H9 (cell line): ENCODE results near the gene ATP6V1C2. TPM values are rescaled to one million over a fixed set of nuclear protein-coding genes. Genes with fewer than 3 reads are reported as not detected.

Source experiments
- DNase-seq: peaks from one replicate; pipeline ENCODE4 v3.0.0-alpha.2; 2017
- H2AFZ ChIP-seq: one replicate; pipeline ENCODE4 v1.6.1; 2013; ENCODE audit warnings: mild to moderate bottlenecking, low read length, control low read depth, moderate library complexity
- H2AK5ac ChIP-seq: 2 replicates; pipeline ENCODE4 v1.6.1; 2013; ENCODE audit warnings: low read length, control low read depth, mixed read lengths; ENCODE audit not compliant: insufficient read length
- H2BK120ac ChIP-seq: one replicate; pipeline ENCODE4 v1.6.1; 2013; ENCODE audit warnings: low read depth, mild to moderate bottlenecking, low read length, control low read depth, inconsistent platforms; ENCODE audit not compliant: poor library complexity, severe bottlenecking
- H2BK12ac ChIP-seq: 2 replicates; pipeline ENCODE4 v1.6.1; 2013; ENCODE audit warnings: low read length, control low read depth, mixed read lengths, low read depth; ENCODE audit not compliant: insufficient read length
- H2BK15ac ChIP-seq: 2 replicates; pipeline ENCODE4 v1.6.1; 2013; ENCODE audit warnings: low read depth, low read length, control low read depth
- H2BK20ac ChIP-seq: one replicate; pipeline ENCODE4 v1.6.1; 2013; ENCODE audit warnings: low read depth, mild to moderate bottlenecking, low read length, control low read depth, inconsistent platforms; ENCODE audit not compliant: poor library complexity, severe bottlenecking
- H2BK5ac ChIP-seq: 2 replicates; pipeline ENCODE4 v1.6.1; 2013; ENCODE audit warnings: low read length, control low read depth, mixed read lengths; ENCODE audit not compliant: insufficient read length
- H3K14ac ChIP-seq: 2 replicates; pipeline ENCODE4 v1.6.1; 2013; ENCODE audit warnings: low read length, control low read depth; ENCODE audit not compliant: insufficient read depth
- H3K18ac ChIP-seq: 2 replicates; pipeline ENCODE4 v1.6.1; 2013; ENCODE audit warnings: low read depth, mild to moderate bottlenecking, mixed read lengths, low read length, control low read depth; ENCODE audit not compliant: insufficient read length
- H3K23ac ChIP-seq: 2 replicates; pipeline ENCODE4 v1.6.1; 2013; ENCODE audit warnings: low read length, control low read depth, mixed read lengths, low read depth; ENCODE audit not compliant: insufficient read length
- H3K23me2 ChIP-seq: 2 replicates; pipeline ENCODE4 v1.6.1; 2013; ENCODE audit warnings: low read depth, mild to moderate bottlenecking, mixed read lengths, low read length, control low read depth; ENCODE audit not compliant: insufficient read length, poor library complexity, severe bottlenecking
- H3K27ac ChIP-seq: 2 replicates; pipeline ENCODE4 v1.5.1; 2013; ENCODE audit warnings: low read length, control low read depth, mixed read lengths, low read depth; ENCODE audit not compliant: insufficient read length
- H3K27me3 ChIP-seq: 2 replicates; pipeline ENCODE4 v1.6.1; 2013; ENCODE audit warnings: low read length, control low read depth, inconsistent platforms; ENCODE audit not compliant: insufficient read depth
- H3K4ac ChIP-seq: 2 replicates; pipeline ENCODE4 v1.6.1; 2013; ENCODE audit warnings: low read depth, mild to moderate bottlenecking, control low read depth, inconsistent platforms, low read length, moderate library complexity
- H3K4me1 ChIP-seq: 2 replicates; pipeline ENCODE4 v1.6.1; 2013; ENCODE audit warnings: low read length, control low read depth, inconsistent platforms; ENCODE audit not compliant: insufficient read depth
- H3K4me2 ChIP-seq: 2 replicates; pipeline ENCODE4 v1.6.1; 2013; ENCODE audit warnings: low read length, control low read depth, mixed read lengths; ENCODE audit not compliant: insufficient read length, insufficient read depth
- H3K56ac ChIP-seq: 2 replicates; pipeline ENCODE4 v1.6.1; 2013; ENCODE audit warnings: low read depth, mild to moderate bottlenecking, mixed read lengths, low read length, control low read depth; ENCODE audit not compliant: insufficient read length
- H3K79me1 ChIP-seq: 2 replicates; pipeline ENCODE4 v1.6.1; 2013; ENCODE audit warnings: low read depth, mild to moderate bottlenecking, moderate library complexity, low read length, control low read depth, inconsistent platforms; ENCODE audit not compliant: insufficient read depth, poor library complexity, severe bottlenecking
- H3K79me2 ChIP-seq: 2 replicates; pipeline ENCODE4 v1.6.1; 2013; ENCODE audit warnings: low read length, control low read depth, inconsistent platforms; ENCODE audit not compliant: insufficient read depth
- H3K9ac ChIP-seq: 2 replicates; pipeline ENCODE4 v1.6.1; 2013; ENCODE audit warnings: low read length, control low read depth, mixed read lengths; ENCODE audit not compliant: insufficient read length; ENCODE audit errors: extremely low read depth
- H3K9me3 ChIP-seq: one replicate; pipeline ENCODE4 v1.6.1; 2013; ENCODE audit warnings: low read depth, low read length, inconsistent platforms; ENCODE audit not compliant: control insufficient read depth
- H3T11ph ChIP-seq: one replicate; pipeline ENCODE4 v1.6.1; 2013; ENCODE audit warnings: mild to moderate bottlenecking, low read length, control low read depth, inconsistent platforms
- H4K20me1 ChIP-seq: one replicate; pipeline ENCODE4 v1.6.1; 2013; ENCODE audit not compliant: control insufficient read depth, insufficient read length, insufficient read depth
- H4K5ac ChIP-seq: 2 replicates; pipeline ENCODE4 v1.6.1; 2013; ENCODE audit warnings: low read depth, mild to moderate bottlenecking, mixed read lengths, low read length, control low read depth; ENCODE audit not compliant: insufficient read length
- H4K8ac ChIP-seq: replicated peaks from 2 replicates; pipeline ENCODE4 v1.6.1; 2013; ENCODE audit warnings: low read length, control low read depth, mixed read lengths, low read depth; ENCODE audit not compliant: insufficient read length
- H4K91ac ChIP-seq: 2 replicates; pipeline ENCODE4 v1.6.1; 2013; ENCODE audit warnings: low read depth, mild to moderate bottlenecking, moderate library complexity, mixed read lengths, low read length, control low read depth; ENCODE audit not compliant: insufficient read length
- H3K27ac Mint-ChIP-seq, 3 experiments: 2 replicates in 2 of 3; 3 replicates in 1 of 3; pipeline ENCODE4 v1.8.0; 2020 to 2021; ENCODE audit warnings: mixed read lengths in 3 of 3, mild to moderate bottlenecking in 1 of 3, moderate library complexity in 1 of 3
- H3K27me3 Mint-ChIP-seq: 2 replicates; pipeline ENCODE4 v1.8.0; 2021; ENCODE audit warnings: low read depth, mild to moderate bottlenecking, moderate library complexity, mixed read lengths
- H3K36me3 Mint-ChIP-seq, 3 experiments: 2 replicates in 2 of 3; 3 replicates in 1 of 3; pipeline ENCODE4 v1.8.0; 2020 to 2021; ENCODE audit warnings: low read depth in 3 of 3, mixed read lengths in 3 of 3; ENCODE audit not compliant: insufficient read depth in 1 of 3
- H3K4me1 Mint-ChIP-seq, 2 experiments: 2 replicates each; pipeline ENCODE4 v1.8.0; 2020; ENCODE audit warnings: mixed read lengths in 2 of 2
- H3K4me3 Mint-ChIP-seq, 2 experiments: 2 replicates in 1 of 2; 3 replicates in 1 of 2; pipeline ENCODE4 v1.8.0; 2020 to 2021; ENCODE audit warnings: mild to moderate bottlenecking in 2 of 2, mixed read lengths in 2 of 2, moderate library complexity in 1 of 2
- H3K9me3 Mint-ChIP-seq, 2 experiments: 2 replicates in 1 of 2; 3 replicates in 1 of 2; pipeline ENCODE4 v1.8.0; 2020; ENCODE audit warnings: mild to moderate bottlenecking in 2 of 2, mixed read lengths in 2 of 2, moderate library complexity in 1 of 2
- WGBS: extraction: QIAGEN DNeasy Blood & Tissue Kit; methylation state at CpG from one replicate; pipeline ENCODE4 v1.1.7; 2013; ENCODE audit warnings: missing lambda C conversion rate, low lambda C conversion rate, mixed read lengths; ENCODE audit not compliant: insufficient read length; ENCODE audit errors: extremely low coverage; 5-methylcytosine and 5-hydroxymethylcytosine counted together
- total RNA-seq: library from RNA; stranded (reverse); gene quantifications from 2 replicates; pipeline ENCODE4 v1.2.1, GENCODE V29; 2021
- TF ChIP-seq, protein P1 (sequence below): fragments of 200-600 bp; sonication (generic); conservative IDR thresholded peaks from 3 replicates; pipeline ENCODE4 v1.8.0; 2021; ENCODE audit warnings: antibody characterized with exemption, mild to moderate bottlenecking

ATP6V1C2 gene
- total RNA-seq, 1 experiment from 2014 or later, result 1.2 TPM

DNA sequence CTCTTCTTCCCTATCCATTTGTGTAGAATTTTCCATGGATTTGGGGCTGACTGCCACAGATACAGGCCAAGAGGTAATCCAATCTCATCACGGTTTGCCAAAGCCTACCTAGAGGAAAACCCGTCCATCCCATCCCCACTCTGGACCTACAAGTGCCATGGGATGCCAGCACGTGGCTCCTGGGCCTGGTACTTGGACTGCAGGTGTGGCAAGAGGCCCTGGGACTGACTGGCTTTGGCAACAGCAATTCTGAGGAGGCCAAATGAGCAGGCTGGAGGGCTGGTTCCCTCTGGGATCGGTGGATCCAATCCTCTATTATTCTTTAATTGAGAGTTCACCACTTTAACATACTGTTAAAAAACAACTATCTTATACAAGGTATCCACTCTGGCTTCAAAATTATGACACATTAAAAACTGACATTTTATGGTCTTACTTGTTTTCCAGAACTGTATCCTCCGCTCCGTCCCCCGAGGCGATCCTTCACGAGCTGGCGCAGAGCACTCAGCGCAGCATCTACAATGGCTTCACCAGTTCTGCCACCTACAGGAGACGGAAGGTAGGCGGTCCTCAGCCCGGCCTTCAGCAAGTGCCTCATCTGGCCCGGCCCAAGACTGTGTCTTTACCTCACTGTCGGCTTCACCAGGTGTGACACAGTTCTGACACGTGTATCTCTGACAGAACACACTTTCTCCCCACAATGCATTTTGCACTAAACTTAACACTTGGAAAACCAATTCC is 71.4 kb downstream of the ATP6V1C2 start:
- no peaks in the 10 kb centered on the region for H3K4me1 Mint-ChIP-seq
- Histone ChIP-seq H3K79me1 (no peaks in the 10 kb centered on the region), H3T11ph (no peak overlapping the region), H3K9me3 (no peaks in the 10 kb centered on the region), H2AK5ac (no peak overlapping the region), H3K18ac (no peak overlapping the region), H2BK120ac (no peak overlapping the region), H2BK12ac (no peak overlapping the region), H3K23me2 (no peaks in the 10 kb centered on the region), H4K20me1 (no peaks in the 10 kb centered on the region), H3K27me3 (no peaks in the 10 kb centered on the region), H4K91ac (no peak overlapping the region), H3K4me2 (no peak overlapping the region), H2BK5ac (no peak overlapping the region), H2BK20ac (no peak overlapping the region), H3K4me1 (no peaks in the 10 kb centered on the region), H2BK15ac (no peak overlapping the region), H3K4ac (no peak overlapping the region), H3K79me2 (no peaks in the 10 kb centered on the region), H3K14ac (no peak overlapping the region), H3K56ac (no peak overlapping the region), H3K23ac (no peak overlapping the region), H3K9ac (no peak overlapping the region), H4K5ac (no peak overlapping the region), H3K27ac (no peak overlapping the region), H4K8ac (no peak overlapping the region), H2AFZ (no peak overlapping the region)
- TF ChIP-seq, protein P1, sequence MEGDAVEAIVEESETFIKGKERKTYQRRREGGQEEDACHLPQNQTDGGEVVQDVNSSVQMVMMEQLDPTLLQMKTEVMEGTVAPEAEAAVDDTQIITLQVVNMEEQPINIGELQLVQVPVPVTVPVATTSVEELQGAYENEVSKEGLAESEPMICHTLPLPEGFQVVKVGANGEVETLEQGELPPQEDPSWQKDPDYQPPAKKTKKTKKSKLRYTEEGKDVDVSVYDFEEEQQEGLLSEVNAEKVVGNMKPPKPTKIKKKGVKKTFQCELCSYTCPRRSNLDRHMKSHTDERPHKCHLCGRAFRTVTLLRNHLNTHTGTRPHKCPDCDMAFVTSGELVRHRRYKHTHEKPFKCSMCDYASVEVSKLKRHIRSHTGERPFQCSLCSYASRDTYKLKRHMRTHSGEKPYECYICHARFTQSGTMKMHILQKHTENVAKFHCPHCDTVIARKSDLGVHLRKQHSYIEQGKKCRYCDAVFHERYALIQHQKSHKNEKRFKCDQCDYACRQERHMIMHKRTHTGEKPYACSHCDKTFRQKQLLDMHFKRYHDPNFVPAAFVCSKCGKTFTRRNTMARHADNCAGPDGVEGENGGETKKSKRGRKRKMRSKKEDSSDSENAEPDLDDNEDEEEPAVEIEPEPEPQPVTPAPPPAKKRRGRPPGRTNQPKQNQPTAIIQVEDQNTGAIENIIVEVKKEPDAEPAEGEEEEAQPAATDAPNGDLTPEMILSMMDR, result peak; percentile 62
- no peak overlapping the region for H3K27ac Mint-ChIP-seq
- DNase-seq, result peak; percentile 51
- no peaks in the 10 kb centered on the region for H3K27me3 Mint-ChIP-seq
- H3K4me3 Mint-ChIP-seq, result no peak overlapping the region
- peaks cover 72 to 92% (median 87%) of the 10 kb centered on the region in 3 experiments for H3K36me3 Mint-ChIP-seq
- no peaks in the 10 kb centered on the region; a peak in 1 of 5 replicates for H3K9me3 Mint-ChIP-seq
- WGBS, result no CpG with 5 or more reads among the region's 17 CpGs
